ENCODE data around the gene TRIOBP. TPM values are rescaled to one million over a fixed set of nuclear protein-coding genes. Genes with fewer than 3 reads are reported as not detected.

The TRIOBP gene
- polyA plus RNA-seq, 10 donors: 33.4 to 61.8 (median 43.9) TPM

GRCh38 chr22:37747080-37747714, 50.3 kb downstream of the TRIOBP start:
- peak in 1 of 3 donors; percentile 64 for DNase-seq

- DNase-seq: no peak
Measured at GRCh38 chr22:37747715-37748100, 50.9 kb downstream of the TRIOBP start.

GRCh38 chr22:37748659-37749058, 51.8 kb downstream of the TRIOBP start:
- DNase-seq: no peak

- DNase-seq: no peak
Measured at GRCh38 chr22:37749226-37749625, 52.4 kb downstream of the TRIOBP start.

GRCh38 chr22:37749831-37750595, 53.2 kb downstream of the TRIOBP start:
- no peak for DNase-seq

GRCh38 chr22:37750596-37751162, 53.8 kb downstream of the TRIOBP start:
- no peak for DNase-seq

- DNase-seq: no peak
Measured at GRCh38 chr22:37751449-37752188, 54.8 kb downstream of the TRIOBP start.

GRCh38 chr22:37752189-37753087, 55.6 kb downstream of the TRIOBP start:
- DNase-seq: peak; percentile 75 to 88 (median 81)

GRCh38 chr22:37753746-37754145, 56.9 kb downstream of the TRIOBP start:
- DNase-seq: no peak

- no peak for DNase-seq
Measured at GRCh38 chr22:37757663-37758062, 60.8 kb downstream of the TRIOBP start.

- DNase-seq: no peak
Measured at GRCh38 chr22:37758694-37759093, 61.8 kb downstream of the TRIOBP start.

GRCh38 chr22:37759281-37759680, 62.4 kb downstream of the TRIOBP start:
- DNase-seq: no peak

GRCh38 chr22:37760152-37760551, 63.3 kb downstream of the TRIOBP start:
- no peak for DNase-seq

- DNase-seq: no peak
Measured at GRCh38 chr22:37762389-37762836, 65.6 kb downstream of the TRIOBP start.

- no peak for DNase-seq
Measured at GRCh38 chr22:37763012-37763411, 66.2 kb downstream of the TRIOBP start.

- DNase-seq: no peak
Measured at GRCh38 chr22:37763652-37764051, 66.8 kb downstream of the TRIOBP start.

- DNase-seq: no peak
Measured at GRCh38 chr22:37764622-37765021, 67.8 kb downstream of the TRIOBP start.

- no peak for DNase-seq
Measured at GRCh38 chr22:37765498-37765897, 68.7 kb downstream of the TRIOBP start.

GRCh38 chr22:37765953-37766576, 69.2 kb downstream of the TRIOBP start:
- DNase-seq: no peak

- no peak for DNase-seq
Measured at GRCh38 chr22:37768273-37768672, 71.4 kb downstream of the TRIOBP start.

GRCh38 chr22:37769056-37769455, 72.2 kb downstream of the TRIOBP start:
- no peak for DNase-seq
